SK-N-DZ (cell line): Measurements from ENCODE around the gene STXBP4.

Experiments
- DNase-seq: peaks from one replicate; pipeline ENCODE4 v3.0.0-alpha.2; 2015; ENCODE audit warnings: low spot score

STXBP4 gene

GRCh38 chr17:55120651-55121050 is 152.1 kb downstream of the STXBP4 start:
- no peak for DNase-seq

GRCh38 chr17:55121268-55121667 is 152.7 kb downstream of the STXBP4 start:
- no peak for DNase-seq

- no peak for DNase-seq
Measured at GRCh38 chr17:55122114-55122513, 153.5 kb downstream of the STXBP4 start.

GRCh38 chr17:55124730-55125360 is 156.3 kb downstream of the STXBP4 start:
- no peak for DNase-seq

GRCh38 chr17:55133583-55133982 is 165.0 kb downstream of the STXBP4 start:
- DNase-seq = no peak

- DNase-seq = no peak
Measured at GRCh38 chr17:55134486-55135157, 166.1 kb downstream of the STXBP4 start.

- DNase-seq = no peak
Measured at GRCh38 chr17:55140809-55141208, 172.2 kb downstream of the STXBP4 start.

- DNase-seq = peak; percentile 65
Measured at GRCh38 chr17:55144518-55144917, 176.0 kb downstream of the STXBP4 start.

GRCh38 chr17:55149485-55149884 is 180.9 kb downstream of the STXBP4 start:
- DNase-seq = no peak

GRCh38 chr17:55152236-55152635 is 183.7 kb downstream of the STXBP4 start:
- DNase-seq = no peak

- DNase-seq = no peak
Measured at GRCh38 chr17:55154101-55154500, 185.5 kb downstream of the STXBP4 start.

GRCh38 chr17:55155856-55156560 is 187.4 kb downstream of the STXBP4 start:
- DNase-seq = no peak

- no peak for DNase-seq
Measured at GRCh38 chr17:55157165-55157564, 188.6 kb downstream of the STXBP4 start.

GRCh38 chr17:55158439-55158838 is 189.9 kb downstream of the STXBP4 start:
- DNase-seq = no peak

- no peak for DNase-seq
Measured at GRCh38 chr17:55159251-55159650, 190.7 kb downstream of the STXBP4 start.

- no peak for DNase-seq
Measured at GRCh38 chr17:55160501-55160900, 191.9 kb downstream of the STXBP4 start.

- DNase-seq = no peak
Measured at GRCh38 chr17:55161935-55162555, 193.5 kb downstream of the STXBP4 start.

- DNase-seq = no peak
Measured at GRCh38 chr17:55162556-55162946, 194.0 kb downstream of the STXBP4 start.

GRCh38 chr17:55163408-55163807 is 194.8 kb downstream of the STXBP4 start:
- no peak for DNase-seq

GRCh38 chr17:55166506-55166905 is 197.9 kb downstream of the STXBP4 start:
- no peak for DNase-seq

- no peak for DNase-seq
Measured at GRCh38 chr17:55167024-55167725, 198.6 kb downstream of the STXBP4 start.
